KBM-7 (cell line): ENCODE results near the gene MED26.

Experiments
- DNase-seq: peaks from one replicate; pipeline ENCODE4 v3.0.0-alpha.2; 2015
- in situ Hi-C: fragments of 300-500 bp; cut with MboI; formaldehyde crosslinking; loops from 2 replicates; pipeline ENCODE4 v1.14.3; 2020; ENCODE audit warnings: low sequenced_read_pairs, low pct_unique_long_range_greater_than_20kb, mixed read lengths

MED26 gene

DNA sequence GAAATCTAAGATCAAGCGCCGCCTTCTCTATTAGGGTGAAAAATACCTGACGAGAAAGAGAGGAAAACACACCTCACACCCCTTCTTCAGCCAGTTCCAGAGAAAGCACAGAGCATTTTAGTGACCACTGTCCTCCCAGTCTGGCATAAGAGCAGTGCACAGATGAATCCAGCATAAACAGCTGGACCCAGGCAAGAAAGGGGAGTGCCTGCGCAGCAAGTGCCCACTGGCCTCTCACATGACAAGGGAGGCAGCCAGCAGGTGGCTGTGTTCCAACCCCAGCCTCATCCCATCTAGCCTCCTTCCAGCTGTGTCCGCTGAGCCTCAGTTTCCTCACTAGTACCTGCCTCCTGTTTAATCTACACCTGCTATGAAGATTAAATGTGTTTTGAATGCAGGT, 8.0 kb downstream of the MED26 start:
- no peak for DNase-seq
- in situ Hi-C loops: no loop called here

DNA sequence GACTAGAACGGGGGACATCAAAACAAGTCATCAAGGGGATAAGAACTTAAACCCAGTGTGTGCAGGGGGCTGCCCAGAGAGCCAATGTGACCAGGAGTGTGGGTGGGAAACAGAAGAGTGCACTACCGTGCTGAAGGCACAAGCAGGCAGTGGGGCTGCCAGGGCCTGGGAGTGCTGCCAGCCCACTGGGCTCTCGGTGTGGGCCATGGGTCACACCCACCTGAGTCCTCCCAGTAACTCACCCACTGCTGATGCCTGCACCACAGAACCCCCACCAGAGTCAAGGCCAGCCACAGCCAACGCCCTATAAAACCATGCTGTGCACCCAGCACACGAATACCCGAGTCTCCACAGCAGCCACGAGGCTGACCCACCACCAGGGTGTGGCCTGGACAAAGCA, 8.5 kb downstream of the MED26 start:
- in situ Hi-C loops: no loop called here
- no peak for DNase-seq

DNA sequence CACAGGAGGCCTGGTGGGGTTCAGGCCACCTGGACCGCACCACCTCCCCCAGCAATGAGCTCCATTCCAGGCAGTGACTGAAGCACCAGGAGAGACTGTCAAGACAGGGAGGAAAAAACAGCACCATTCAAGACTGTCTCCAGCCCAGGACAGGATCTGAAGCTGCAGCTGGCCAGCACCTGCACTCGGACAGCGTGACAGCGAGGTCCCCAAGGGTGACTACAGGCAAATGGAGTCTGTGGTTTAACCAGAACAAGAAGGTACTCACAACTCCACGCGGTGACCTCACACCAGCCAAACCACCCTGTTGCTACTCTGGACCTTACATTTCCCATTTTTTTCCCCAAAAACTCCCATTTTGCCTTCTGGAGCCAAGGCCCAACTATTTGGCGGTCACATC, 9.8 kb downstream of the MED26 start:
- no peak for DNase-seq
- in situ Hi-C loops: no loop called here

DNA sequence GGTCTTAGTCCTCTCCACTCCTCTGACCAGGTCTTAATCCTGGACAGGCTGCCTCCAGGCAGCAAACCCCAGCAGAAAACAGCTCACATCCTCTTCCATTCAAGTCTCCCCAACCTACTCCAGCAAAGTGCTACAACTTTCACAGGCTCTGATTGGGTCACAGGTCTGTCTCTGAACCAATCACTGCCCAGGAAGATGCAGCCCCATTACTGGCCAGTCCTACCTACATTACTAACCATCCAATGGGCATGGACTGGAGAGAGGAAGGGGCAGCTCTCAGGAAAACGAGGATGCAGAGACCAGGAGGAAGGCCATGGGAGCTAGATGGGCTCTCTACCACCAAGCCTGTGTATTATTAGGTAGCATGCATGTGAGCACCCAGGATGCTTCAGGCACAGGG, 12.2 kb downstream of the MED26 start:
- in situ Hi-C loops: no loop called here
- DNase-seq: no peak

DNA sequence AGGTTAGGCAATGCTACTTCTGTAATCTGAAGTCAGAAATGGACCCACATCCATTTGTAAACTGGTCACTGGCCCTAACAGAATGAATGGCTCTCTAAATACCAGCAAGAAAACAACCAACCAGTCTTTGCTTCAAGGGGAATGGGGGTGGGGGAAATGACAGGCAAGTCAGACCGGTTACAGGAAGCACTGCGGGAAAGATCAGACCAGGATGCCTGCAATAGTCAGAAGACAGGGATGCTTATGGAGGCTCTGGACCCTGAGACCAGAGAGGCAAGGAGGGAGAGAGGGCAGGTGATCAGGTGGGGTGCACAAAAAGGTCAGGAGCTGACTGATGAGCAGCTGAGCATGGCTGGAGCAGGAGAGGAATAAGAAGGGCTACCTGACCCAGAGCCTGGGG, 13.1 kb downstream of the MED26 start:
- no peak for DNase-seq
- in situ Hi-C loops: no loop called here

DNA sequence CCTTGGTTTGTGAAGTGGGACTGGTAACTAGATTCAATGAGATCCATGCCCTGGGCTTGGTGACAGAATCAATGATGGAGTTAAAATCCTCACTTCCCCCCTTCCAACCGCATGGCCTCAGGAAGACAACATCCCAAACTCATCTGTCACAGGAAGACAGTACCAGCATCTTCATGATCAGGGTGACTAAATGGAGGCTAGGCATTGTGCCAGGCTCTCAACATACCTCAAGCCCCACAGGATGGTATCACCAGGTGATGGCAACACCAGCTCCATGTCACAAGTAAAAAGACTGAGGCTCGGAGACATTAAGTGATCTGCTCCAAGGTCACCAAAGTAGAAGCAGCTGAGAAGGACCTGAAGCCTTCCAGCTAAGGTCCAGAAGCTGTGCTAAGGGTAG, 14.2 kb downstream of the MED26 start:
- no peak for DNase-seq
- in situ Hi-C loops: no loop called here

DNA sequence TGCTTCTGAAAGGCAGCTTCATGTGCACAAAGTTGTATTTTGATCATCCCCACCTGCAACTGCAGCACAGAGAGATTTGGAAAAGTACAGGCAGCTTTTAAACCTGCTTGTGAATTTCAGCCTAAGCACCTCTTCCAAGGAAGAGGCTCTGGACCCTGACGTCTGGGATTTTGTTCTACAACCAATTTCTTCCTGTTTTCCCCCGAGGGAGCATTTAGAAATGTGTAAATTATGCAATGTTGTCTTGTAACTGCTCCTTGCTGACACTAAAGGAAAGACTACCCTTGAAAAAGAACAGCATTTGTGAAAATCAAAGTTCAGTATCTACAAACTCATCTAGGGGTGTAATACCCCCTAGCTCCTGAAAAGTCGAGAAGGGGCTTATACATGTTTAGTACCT, 15.4 kb downstream of the MED26 start:
- no peak for DNase-seq
- in situ Hi-C loops: no loop called here

DNA sequence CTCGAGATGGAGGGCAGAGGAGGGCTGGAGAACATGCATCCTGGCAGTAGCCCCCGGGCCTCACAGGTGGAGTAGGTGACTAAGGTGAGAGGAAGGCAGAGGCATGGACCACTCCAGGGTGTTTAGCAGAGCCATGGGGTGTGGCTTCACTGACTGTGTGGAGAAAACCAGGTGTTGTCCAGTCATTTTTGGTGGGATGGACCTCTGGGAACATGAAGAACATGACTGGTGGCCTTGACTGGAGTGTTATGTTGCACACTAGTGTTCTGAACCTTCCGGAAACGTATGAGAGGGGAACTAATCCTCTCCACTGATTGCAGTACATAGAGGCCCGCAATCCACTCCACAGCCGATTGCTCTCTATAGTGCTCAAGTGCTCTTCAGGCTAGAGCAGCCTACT, 16.9 kb downstream of the MED26 start:
- in situ Hi-C loops: no loop called here
- DNase-seq: no peak

DNA sequence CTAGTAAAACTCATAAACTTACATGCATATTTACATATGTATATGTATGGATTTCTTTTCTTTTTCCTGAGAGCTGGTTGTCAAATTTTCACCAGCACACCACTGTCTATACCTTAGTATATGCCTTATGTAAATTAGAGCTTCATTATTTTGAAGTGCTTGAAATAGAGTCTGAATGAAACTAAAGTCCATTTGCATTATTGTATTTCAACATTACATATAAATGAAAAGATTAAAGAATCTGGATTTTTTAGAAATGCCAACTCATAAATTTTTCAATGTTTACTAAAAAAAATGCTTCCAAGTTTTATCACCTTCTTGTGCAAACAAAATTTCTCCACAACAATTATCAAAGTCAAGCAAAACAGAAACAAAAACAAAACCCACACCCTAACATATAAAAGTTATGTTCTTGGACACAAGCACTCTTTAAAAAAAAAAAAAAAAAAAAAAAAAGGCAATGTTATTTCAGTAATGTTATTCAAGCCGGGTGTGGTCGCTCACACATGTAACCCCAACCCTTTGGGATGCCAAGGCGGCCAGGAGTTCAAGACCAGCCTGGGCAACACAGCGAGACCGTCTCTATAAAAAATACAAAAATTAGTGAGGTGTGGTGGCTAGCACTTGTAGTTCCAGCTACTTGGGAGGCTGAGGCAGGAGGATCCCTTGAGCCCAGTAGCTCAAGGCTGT, 18.3 kb downstream of the MED26 start:
- in situ Hi-C loops: no loop called here
- no peak for DNase-seq

DNA sequence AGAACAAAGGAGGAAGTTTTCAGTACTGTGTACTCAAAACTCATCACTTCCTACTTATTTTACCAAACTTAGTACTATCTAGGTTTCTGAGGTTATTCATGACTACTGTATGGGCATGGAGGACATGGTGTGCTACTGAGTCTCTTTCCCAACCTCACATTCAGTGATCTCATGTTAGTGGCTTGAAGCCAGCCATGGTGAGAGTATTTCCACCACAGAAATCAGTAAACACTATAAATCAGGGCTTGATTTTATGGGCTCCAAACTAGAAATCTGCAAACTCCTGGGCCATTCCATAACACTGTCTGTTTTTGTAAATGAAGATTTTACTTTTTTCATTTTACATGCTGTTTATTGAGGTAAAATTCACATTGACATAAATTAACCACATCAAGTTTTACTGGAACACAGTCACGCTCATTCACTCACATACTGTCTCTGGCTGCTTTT, 19.7 kb downstream of the MED26 start:
- no peak for DNase-seq

DNA sequence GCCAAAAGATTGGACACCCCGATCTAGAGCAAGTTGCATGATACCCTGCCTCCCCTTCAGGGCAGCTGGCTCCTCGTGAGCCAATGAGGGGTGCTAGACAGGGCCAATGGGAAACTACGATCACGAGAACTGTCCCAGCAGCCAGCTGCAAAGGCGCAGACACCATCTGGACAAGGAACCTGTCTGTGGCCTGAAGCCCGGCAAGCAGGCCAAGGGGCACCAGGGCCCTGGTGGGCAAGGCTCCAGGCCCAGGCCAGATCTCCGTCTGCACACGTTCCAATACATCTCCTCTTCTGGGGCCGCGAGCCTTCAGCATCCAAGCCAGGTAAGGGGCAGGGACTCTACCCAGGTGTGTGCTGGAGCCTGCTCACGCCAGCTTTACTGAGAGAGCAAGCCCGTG, 20.2 kb downstream of the MED26 start:
- in situ Hi-C loops: no loop called here
- no peak for DNase-seq

More for the DNA sequence above, 19.7 kb downstream of the MED26 start:
- in situ Hi-C loops: no loop called here

DNA sequence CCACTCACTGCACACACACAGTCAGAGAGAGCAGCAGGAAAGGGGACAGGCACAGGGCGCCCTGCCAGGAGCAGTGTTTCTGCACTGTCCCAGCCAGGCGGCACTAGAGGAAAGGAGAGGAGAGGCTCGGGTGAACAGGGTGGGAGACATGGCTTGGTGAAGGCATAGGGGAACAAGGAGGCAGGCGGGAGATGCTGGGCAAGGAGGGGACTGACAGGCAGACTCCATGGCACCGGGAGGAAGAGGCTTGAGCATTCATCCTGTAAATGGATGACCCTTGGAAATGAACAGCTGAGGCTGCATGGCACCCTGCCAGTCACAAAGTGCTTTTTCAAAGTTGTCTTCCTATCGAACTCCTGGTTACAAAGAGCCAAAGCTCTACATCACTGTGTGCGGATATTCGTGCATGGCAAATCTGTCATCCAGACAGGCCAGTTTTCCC, 22.4 kb downstream of the MED26 start:
- in situ Hi-C loops: no loop called here
- no peak for DNase-seq

DNA sequence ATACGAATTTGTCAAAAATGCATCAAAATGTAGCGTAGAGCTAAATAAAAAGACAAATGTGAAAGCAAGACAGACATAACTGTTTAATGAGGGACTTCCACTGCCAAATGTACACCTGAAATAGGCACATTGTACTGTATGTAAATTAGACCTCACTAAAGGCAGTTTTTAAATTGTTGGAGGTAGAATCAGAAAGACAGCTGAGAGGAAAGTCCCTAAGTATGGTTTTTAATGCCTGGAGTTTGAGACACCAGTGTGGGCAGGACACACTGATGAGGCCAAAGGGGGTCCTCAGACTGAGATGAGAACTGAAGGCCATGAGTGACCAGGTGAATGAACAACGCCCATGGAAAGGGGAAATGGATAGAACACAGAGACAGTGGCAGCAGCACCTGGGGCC, 22.9 kb downstream of the MED26 start:
- in situ Hi-C loops: no loop called here
- DNase-seq: no peak

DNA sequence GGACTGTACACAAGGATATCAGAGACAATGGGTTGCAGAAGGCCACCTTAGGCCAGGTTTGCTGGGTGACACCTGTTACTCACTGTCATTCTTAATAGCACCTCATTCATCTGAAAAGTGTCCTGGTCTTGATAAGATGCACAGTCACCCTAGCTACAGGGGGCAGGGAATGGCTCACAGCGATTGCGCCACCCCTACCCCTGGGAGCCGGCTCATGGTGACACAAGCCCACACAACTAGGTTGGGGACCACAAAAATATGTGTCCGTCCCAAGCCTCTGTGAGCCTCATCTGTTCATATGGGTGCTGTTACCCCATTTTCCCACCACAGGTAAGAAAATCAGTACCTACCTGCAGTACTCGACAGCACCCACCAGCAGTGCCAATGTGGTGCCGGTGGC, 23.4 kb downstream of the MED26 start:
- DNase-seq: no peak
- in situ Hi-C loops: no loop called here

DNA sequence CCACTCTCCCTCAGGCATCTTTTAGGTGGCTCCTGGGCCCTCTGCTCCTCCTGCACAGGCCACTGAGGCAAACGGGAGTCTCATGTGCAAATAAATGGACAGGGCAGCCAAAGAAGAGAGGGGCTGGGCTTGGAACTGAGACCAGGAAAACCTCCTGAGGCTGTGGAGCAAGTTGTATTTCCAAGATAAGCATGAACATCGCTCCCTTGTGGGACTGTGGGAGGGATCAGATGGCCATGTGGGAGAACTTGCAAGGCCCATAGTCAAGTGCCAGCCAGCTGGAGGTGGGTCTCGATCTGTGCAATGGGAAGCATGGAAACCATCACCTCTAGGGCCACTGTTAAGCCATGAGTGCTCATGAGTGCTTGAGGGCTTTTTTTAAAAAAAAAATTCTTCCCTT, 24.9 kb downstream of the MED26 start:
- in situ Hi-C loops: no loop called here
- no peak for DNase-seq

DNA sequence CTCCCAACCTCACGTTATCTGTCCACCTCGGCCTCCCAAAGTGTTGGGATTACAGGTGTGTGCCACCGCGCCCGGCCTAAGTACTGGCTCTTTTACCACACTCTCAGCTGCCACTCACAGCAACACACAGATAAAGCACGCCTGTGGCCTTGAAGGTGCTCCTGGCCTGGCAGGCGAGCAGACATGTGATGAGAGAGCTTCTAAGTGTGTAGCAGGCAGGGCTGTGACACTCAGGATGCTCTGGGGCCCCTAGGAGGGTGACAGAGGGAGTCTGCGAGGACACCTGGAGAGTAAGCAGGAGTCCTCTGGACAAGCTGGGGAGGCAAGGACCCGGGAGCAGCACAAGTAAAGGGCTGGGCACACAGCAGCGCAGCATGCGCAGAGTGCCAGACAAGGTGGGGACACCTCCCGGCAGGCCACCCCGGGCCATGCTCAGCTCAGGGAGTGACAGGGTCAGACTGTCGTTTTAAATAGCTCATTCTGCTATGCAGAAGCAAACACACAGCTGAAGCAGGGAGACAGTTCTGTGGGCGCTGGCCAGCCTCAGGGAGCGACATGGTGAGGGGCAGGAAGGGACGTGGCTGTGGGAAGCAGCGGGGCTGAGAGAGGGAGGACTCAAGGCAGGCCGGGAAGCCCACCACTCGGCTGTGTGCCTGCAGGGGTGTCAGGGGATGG, 26.5 kb downstream of the MED26 start:
- in situ Hi-C loops: no loop called here

DNA sequence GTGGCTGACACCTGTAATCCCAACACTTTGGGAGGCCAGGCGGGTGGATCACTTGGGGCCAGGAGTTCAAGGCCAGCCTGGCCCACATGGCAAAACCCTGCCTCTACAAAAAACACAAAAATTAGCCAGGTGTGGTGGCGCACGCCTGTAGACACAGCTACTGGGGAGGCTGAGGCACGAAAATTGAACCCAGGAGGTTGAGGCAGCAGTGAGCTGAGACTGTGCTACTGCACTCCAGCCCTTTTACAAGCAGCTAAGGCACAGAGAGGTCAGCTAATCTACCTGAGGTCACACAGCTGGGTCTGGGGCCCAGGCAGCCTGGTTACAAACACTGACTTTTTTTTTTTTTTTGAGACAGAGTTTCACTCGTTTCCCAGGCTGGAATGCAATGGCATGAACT, 27.2 kb downstream of the MED26 start:
- DNase-seq: no peak
- in situ Hi-C loops: no loop called here

More for the DNA sequence above, 26.5 kb downstream of the MED26 start:
- no peak for DNase-seq

DNA sequence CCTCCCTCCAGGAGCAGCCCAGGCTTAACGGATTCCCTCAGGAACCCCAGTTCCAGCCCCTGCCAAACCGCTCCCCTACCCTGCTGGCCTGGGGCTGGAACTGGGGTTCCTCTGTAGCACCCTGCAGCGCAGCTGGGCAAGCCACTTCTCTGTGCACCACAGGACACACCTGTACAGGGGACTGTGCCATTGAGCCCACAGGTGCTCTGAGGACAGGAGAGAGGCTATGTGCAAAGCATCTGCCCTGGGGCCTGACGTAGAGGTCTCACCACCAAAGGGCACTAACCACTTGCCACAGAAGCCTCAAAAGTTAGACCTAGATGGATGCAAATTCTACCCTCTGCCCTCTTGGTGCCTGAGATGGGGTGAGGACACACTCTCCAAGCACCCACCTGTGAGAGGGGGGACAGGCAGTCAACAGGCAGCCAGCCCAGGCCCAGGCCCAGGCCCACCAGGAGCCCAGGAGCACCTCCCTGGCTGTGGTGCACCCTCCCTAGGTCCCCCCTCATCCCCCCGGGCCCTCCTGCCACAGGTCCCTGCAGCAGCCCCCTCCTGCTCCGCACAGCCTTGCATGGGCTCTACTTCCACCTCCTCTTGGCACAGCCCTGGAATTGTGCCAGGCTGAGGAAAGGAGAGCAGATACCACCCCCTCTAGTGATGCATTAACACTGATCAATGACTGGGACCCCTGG, 28.2 kb downstream of the MED26 start:
- in situ Hi-C loops: no loop called here
- no peak for DNase-seq

DNA sequence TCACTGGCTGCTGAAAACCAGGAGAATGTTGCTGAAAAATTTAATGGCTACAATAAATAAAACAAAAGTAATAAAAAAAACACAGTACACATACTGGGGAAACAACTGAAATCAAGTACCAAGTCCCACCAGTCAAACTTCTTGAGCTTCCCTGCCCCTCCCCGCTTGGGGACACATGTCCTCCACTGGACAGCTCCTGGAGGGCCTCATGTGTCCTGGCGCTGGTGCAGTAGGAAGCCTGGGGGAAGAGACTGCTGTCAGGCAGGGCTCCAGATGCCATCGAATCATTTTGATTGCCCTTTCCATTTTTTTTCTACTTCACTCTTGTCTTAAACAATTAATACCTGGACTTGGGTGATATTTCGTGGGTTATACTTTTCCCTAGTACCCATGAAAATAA, 29.2 kb downstream of the MED26 start:
- in situ Hi-C loops: no loop called here
- no peak for DNase-seq

DNA sequence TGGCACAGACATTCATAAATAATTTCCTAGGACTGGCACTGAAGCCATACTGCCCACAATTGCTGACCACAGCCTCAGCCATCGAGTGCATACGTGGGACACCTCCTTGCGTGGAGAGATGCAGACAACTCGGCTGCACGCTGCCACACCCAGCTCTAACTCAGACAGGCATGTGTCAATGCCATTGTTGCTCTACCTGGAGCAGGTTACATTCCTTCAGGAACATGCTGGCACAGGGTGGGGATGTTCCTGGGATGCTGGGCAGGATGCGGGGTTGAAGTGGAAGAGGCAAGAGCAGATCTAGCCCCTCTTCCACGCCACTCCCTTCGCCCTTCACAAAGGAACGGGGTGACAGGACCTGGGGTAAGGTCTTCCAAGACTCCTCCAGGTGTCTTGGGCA, 31.6 kb downstream of the MED26 start:
- in situ Hi-C loops: no loop called here
- DNase-seq: no peak
